Measurements from ENCODE around the gene SLC12A5.

SLC12A5 gene

GRCh38 chr20:46089417-46090388 is 60.7 kb downstream of the SLC12A5 start, which contains the start of gene NCOA5 (continued):
- TF ChIP-seq ZNF692 (tag by site-specific recombination; IDR thresholded peaks at IDR 0.05): peak; percentile 87
- peak; percentile 28; the same call in 1 of the 2 replicates for TF ChIP-seq SP2 (tag by site-specific recombination; IDR thresholded peaks at IDR 0.05)
- peak; percentile 35; the same call in 1 of the 2 replicates for TF ChIP-seq ZEB2 (tag by site-specific recombination; IDR thresholded peaks at IDR 0.05)
- TF ChIP-seq ZNF768 (tag by site-specific recombination; IDR thresholded peaks at IDR 0.05): no peak
- no peak for TF ChIP-seq ZNF274 (IDR thresholded peaks at IDR 0.05; ENCODE audit: low read length)
- peak; percentile 40; the same call in 1 of the 2 replicates for TF ChIP-seq ZNF274 (tag by site-specific recombination; IDR thresholded peaks at IDR 0.05; ENCODE audit: borderline replicate concordance)
- 0 out of 2 replicates have a peak, but pooled peaks have one; percentile 62 for TF ChIP-seq ZNF785 (tag by site-specific recombination; IDR thresholded peaks at IDR 0.05)
- 0 out of 2 replicates have a peak, but pooled peaks have one; percentile 49 for TF ChIP-seq ZNF600 (tag by site-specific recombination; IDR thresholded peaks at IDR 0.05)
- TF ChIP-seq, protein P1, sequence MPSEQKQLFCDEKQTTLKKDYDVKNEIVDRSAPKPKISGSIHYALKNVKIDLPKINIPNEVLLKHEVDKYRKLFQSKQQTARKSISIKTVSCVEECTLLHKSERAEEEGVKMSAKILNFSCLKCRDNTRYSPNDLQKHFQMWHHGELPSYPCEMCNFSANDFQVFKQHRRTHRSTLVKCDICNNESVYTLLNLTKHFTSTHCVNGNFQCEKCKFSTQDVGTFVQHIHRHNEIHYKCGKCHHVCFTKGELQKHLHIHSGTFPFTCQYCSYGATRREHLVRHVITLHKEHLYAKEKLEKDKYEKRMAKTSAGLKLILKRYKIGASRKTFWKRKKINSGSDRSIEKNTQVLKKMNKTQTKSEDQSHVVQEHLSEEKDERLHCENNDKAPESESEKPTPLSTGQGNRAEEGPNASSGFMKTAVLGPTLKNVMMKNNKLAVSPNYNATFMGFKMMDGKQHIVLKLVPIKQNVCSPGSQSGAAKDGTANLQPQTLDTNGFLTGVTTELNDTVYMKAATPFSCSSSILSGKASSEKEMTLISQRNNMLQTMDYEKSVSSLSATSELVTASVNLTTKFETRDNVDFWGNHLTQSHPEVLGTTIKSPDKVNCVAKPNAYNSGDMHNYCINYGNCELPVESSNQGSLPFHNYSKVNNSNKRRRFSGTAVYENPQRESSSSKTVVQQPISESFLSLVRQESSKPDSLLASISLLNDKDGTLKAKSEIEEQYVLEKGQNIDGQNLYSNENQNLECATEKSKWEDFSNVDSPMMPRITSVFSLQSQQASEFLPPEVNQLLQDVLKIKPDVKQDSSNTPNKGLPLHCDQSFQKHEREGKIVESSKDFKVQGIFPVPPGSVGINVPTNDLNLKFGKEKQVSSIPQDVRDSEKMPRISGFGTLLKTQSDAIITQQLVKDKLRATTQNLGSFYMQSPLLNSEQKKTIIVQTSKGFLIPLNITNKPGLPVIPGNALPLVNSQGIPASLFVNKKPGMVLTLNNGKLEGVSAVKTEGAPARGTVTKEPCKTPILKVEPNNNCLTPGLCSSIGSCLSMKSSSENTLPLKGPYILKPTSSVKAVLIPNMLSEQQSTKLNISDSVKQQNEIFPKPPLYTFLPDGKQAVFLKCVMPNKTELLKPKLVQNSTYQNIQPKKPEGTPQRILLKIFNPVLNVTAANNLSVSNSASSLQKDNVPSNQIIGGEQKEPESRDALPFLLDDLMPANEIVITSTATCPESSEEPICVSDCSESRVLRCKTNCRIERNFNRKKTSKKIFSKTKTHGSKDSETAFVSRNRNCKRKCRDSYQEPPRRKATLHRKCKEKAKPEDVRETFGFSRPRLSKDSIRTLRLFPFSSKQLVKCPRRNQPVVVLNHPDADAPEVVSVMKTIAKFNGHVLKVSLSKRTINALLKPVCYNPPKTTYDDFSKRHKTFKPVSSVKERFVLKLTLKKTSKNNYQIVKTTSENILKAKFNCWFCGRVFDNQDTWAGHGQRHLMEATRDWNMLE (tag by site-specific recombination; conservative IDR thresholded peaks at IDR 0.05; ENCODE audit: low read depth): no peak
- TF ChIP-seq ZBTB1 (tag by site-specific recombination; IDR thresholded peaks at IDR 0.05): no peak
- no peak for TF ChIP-seq ZNF148 (tag by site-specific recombination; IDR thresholded peaks at IDR 0.05; ENCODE audit: borderline replicate concordance)
- TF ChIP-seq, protein P2, sequence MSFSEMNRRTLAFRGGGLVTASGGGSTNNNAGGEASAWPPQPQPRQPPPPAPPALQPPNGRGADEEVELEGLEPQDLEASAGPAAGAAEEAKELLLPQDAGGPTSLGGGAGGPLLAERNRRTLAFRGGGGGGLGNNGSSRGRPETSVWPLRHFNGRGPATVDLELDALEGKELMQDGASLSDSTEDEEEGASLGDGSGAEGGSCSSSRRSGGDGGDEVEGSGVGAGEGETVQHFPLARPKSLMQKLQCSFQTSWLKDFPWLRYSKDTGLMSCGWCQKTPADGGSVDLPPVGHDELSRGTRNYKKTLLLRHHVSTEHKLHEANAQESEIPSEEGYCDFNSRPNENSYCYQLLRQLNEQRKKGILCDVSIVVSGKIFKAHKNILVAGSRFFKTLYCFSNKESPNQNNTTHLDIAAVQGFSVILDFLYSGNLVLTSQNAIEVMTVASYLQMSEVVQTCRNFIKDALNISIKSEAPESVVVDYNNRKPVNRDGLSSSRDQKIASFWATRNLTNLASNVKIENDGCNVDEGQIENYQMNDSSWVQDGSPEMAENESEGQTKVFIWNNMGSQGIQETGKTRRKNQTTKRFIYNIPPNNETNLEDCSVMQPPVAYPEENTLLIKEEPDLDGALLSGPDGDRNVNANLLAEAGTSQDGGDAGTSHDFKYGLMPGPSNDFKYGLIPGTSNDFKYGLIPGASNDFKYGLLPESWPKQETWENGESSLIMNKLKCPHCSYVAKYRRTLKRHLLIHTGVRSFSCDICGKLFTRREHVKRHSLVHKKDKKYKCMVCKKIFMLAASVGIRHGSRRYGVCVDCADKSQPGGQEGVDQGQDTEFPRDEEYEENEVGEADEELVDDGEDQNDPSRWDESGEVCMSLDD (tag by site-specific recombination; IDR thresholded peaks at IDR 0.05): 0 out of 2 replicates have a peak, but pooled peaks have one; percentile 30
- TF ChIP-seq KLF17 (tag by site-specific recombination; IDR thresholded peaks at IDR 0.05): peak; percentile 45; the same call in 1 of the 2 replicates
- peak; percentile 49 for TF ChIP-seq ZBTB8A (tag by site-specific recombination; IDR thresholded peaks at IDR 0.05)
- 0 out of 2 replicates have a peak, but pooled peaks have one; percentile 40 for TF ChIP-seq ZSCAN18 (tag by site-specific recombination; IDR thresholded peaks at IDR 0.05)
- no peak for TF ChIP-seq ZNF175 (tag by site-specific recombination; IDR thresholded peaks at IDR 0.05)
- no peak for TF ChIP-seq ZNF18 (tag by site-specific recombination; IDR thresholded peaks at IDR 0.05)
- TF ChIP-seq ZNF114 (tag by site-specific recombination; IDR thresholded peaks at IDR 0.05): no peak
- no peak for TF ChIP-seq ZNF350 (tag by site-specific recombination; IDR thresholded peaks at IDR 0.05)
- TF ChIP-seq KLF7 (tag by site-specific recombination; IDR thresholded peaks at IDR 0.05; ENCODE audit: borderline replicate concordance): no peak; the same call in 1 of the 2 replicates
